ENCODE results near the gene TBXAS1. TPM values are rescaled to one million over a fixed set of nuclear protein-coding genes. Genes with fewer than 3 reads are reported as not detected.

Gene TBXAS1
- total and polyA plus RNA-seq, 4 donors: 4.1 to 22.4 (median 12.2) TPM

DNA sequence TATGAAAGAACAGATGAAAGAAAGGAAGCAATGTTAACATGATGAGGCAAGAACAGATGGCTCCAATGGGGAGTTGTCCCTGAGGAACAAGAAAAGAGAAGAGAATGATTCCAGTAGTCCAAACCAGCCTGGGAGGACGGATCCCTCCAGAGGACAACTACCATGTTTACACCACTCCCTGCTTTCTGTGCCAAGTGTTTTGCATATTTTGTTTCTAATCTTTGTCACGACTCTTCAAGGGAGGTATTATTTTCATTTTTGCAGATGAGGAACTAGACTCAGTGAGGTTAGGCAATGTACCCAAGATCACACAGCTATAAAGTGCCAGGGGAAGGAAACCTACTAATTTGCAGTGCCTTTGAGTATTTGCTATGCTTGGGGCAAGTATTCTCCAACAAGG lies 117.5 kb downstream of the TBXAS1 start:
- peaks cover 0 to 10% (median 2%) of the 10 kb centered on the region in 4 donors for H3K9me3 ChIP-seq (ENCODE audit: control insufficient read depth in 4 of 4, low read length in 3 of 4)
- H3K4me1 ChIP-seq (ENCODE audit: control insufficient read depth in 4 of 4, insufficient read depth in 4 of 4, low read length in 3 of 4): peaks cover 0 to 6% (median 2%) of the 10 kb centered on the region in 4 donors
- DNase-seq (ENCODE audit: low spot score): no peak
- no peak overlapping the region for H3K27ac ChIP-seq (ENCODE audit: low read depth in 1 of 2, low read length in 2 of 2)
- no peak for TF ChIP-seq HNF4A (conservative IDR thresholded peaks at IDR 0.05)
- TF ChIP-seq YY1 (IDR thresholded peaks at IDR 0.05): no peak
- TF ChIP-seq RAD21 (IDR thresholded peaks at IDR 0.05): no peak
- no peak for TF ChIP-seq RXRA (IDR thresholded peaks at IDR 0.05)
- TF ChIP-seq HNF4G (IDR thresholded peaks at IDR 0.05): no peak
- TF ChIP-seq CTCF (IDR thresholded peaks at IDR 0.05; ENCODE audit: low read depth, low read length, missing input control): no peak
- no peak for TF ChIP-seq GABPA (IDR thresholded peaks at IDR 0.05 in 1 of 2, conservative IDR thresholded peaks at IDR 0.05 in 1 of 2)
- TF ChIP-seq MAX (IDR thresholded peaks at IDR 0.05): no peak
- TF ChIP-seq FOXA1 (IDR thresholded peaks at IDR 0.05): no peak
- no peak for TF ChIP-seq FOXA2 (IDR thresholded peaks at IDR 0.05)
- TF ChIP-seq SP1 (IDR thresholded peaks at IDR 0.05): no peak
- TF ChIP-seq NR2F2 (IDR thresholded peaks at IDR 0.05): no peak
- TF ChIP-seq EGR1 (IDR thresholded peaks at IDR 0.05; ENCODE audit: low read depth in 2 of 2): no peak
- TF ChIP-seq TAF1 (conservative IDR thresholded peaks at IDR 0.05): no peak
- TF ChIP-seq, protein P1, sequence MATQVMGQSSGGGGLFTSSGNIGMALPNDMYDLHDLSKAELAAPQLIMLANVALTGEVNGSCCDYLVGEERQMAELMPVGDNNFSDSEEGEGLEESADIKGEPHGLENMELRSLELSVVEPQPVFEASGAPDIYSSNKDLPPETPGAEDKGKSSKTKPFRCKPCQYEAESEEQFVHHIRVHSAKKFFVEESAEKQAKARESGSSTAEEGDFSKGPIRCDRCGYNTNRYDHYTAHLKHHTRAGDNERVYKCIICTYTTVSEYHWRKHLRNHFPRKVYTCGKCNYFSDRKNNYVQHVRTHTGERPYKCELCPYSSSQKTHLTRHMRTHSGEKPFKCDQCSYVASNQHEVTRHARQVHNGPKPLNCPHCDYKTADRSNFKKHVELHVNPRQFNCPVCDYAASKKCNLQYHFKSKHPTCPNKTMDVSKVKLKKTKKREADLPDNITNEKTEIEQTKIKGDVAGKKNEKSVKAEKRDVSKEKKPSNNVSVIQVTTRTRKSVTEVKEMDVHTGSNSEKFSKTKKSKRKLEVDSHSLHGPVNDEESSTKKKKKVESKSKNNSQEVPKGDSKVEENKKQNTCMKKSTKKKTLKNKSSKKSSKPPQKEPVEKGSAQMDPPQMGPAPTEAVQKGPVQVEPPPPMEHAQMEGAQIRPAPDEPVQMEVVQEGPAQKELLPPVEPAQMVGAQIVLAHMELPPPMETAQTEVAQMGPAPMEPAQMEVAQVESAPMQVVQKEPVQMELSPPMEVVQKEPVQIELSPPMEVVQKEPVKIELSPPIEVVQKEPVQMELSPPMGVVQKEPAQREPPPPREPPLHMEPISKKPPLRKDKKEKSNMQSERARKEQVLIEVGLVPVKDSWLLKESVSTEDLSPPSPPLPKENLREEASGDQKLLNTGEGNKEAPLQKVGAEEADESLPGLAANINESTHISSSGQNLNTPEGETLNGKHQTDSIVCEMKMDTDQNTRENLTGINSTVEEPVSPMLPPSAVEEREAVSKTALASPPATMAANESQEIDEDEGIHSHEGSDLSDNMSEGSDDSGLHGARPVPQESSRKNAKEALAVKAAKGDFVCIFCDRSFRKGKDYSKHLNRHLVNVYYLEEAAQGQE (IDR thresholded peaks at IDR 0.05): no peak
- TF ChIP-seq JUND (IDR thresholded peaks at IDR 0.05): no peak
- TF ChIP-seq, protein P2, sequence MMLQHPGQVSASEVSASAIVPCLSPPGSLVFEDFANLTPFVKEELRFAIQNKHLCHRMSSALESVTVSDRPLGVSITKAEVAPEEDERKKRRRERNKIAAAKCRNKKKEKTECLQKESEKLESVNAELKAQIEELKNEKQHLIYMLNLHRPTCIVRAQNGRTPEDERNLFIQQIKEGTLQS (IDR thresholded peaks at IDR 0.05): no peak
- 59% methylated on average over 2 of the region's 2 CpGs for WGBS
- H3K4me3 ChIP-seq (ENCODE audit: low read depth in 1 of 3, low read length in 3 of 3): no peak overlapping the region
- no peaks in the 10 kb centered on the region for H3K27me3 ChIP-seq (ENCODE audit: control insufficient read depth in 4 of 4, insufficient read depth in 4 of 4, low read length in 3 of 4)
- H3K9ac ChIP-seq (ENCODE audit: low read depth in 1 of 2, low read length in 2 of 2): no peak overlapping the region
- no peaks in the 10 kb centered on the region for H3K36me3 ChIP-seq (ENCODE audit: control insufficient read depth in 4 of 4, insufficient read depth in 3 of 4, low read depth in 1 of 4, low read length in 3 of 4)

DNA sequence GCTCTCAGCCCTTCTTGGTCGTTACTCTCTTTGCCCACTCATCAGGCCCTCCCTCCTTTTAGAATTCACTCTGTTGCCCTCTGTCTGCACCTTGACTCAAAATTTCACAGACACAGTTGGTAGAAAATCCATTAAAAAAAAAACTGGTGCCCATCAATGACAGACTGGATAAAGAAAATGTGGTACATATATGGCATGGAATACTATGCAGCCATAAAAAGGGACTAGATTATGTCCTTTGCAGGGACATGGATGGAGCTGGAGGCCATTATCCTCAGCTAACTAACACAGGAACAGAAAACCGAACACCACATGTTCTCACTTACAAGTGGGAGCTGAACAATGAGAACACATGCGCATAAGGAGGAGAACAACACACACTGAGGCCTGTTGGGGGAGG lies 118.0 kb downstream of the TBXAS1 start:
- no peak overlapping the region for H3K4me3 ChIP-seq (ENCODE audit: low read depth in 1 of 3, low read length in 3 of 3)
- TF ChIP-seq SP1 (IDR thresholded peaks at IDR 0.05): no peak
- no peak for TF ChIP-seq GABPA (IDR thresholded peaks at IDR 0.05 in 1 of 2, conservative IDR thresholded peaks at IDR 0.05 in 1 of 2)
- TF ChIP-seq, protein P2 (IDR thresholded peaks at IDR 0.05): no peak
- TF ChIP-seq HNF4A (conservative IDR thresholded peaks at IDR 0.05): no peak
- TF ChIP-seq FOXA1 (IDR thresholded peaks at IDR 0.05): no peak
- TF ChIP-seq JUND (IDR thresholded peaks at IDR 0.05): no peak
- no peak for TF ChIP-seq RXRA (IDR thresholded peaks at IDR 0.05)
- TF ChIP-seq, protein P1 (IDR thresholded peaks at IDR 0.05): no peak
- TF ChIP-seq RAD21 (IDR thresholded peaks at IDR 0.05): no peak
- peaks cover 0 to 10% (median 2%) of the 10 kb centered on the region in 4 donors for H3K9me3 ChIP-seq (ENCODE audit: control insufficient read depth in 4 of 4, low read length in 3 of 4)
- peaks cover 0 to 6% (median 2%) of the 10 kb centered on the region in 4 donors for H3K4me1 ChIP-seq (ENCODE audit: control insufficient read depth in 4 of 4, insufficient read depth in 4 of 4, low read length in 3 of 4)
- H3K36me3 ChIP-seq (ENCODE audit: control insufficient read depth in 4 of 4, insufficient read depth in 3 of 4, low read depth in 1 of 4, low read length in 3 of 4): no peaks in the 10 kb centered on the region
- H3K27me3 ChIP-seq (ENCODE audit: control insufficient read depth in 4 of 4, insufficient read depth in 4 of 4, low read length in 3 of 4): no peaks in the 10 kb centered on the region
- H3K27ac ChIP-seq (ENCODE audit: low read depth in 1 of 2, low read length in 2 of 2): no peak overlapping the region
- 96% methylated on average over 3 of the region's 3 CpGs for WGBS
- no peak overlapping the region for H3K9ac ChIP-seq (ENCODE audit: low read depth in 1 of 2, low read length in 2 of 2)
- no peak for DNase-seq (ENCODE audit: low spot score)

All from liver (tissue), 9 donors.